Natural killer cell (primary cell): Measurements from ENCODE around the gene ERVV-1. TPM values are rescaled to one million over a fixed set of nuclear protein-coding genes. Genes with fewer than 3 reads are reported as not detected.

Experiments
- ATAC-seq, 3 donors: fragments of 150-1000 bp in 2 of 3; fragments of 200-7000 bp in 1 of 3; cut with Tn5 transposase; 1 replicate in 1 of 3; 2 replicates in 2 of 3; pipeline ENCODE4 v1.10.0; 2021; ENCODE audit warnings: mild to moderate bottlenecking in 2 of 3, moderate library complexity in 2 of 3
- DNase-seq, 2 donors: peaks; one replicate each; pipeline versions ENCODE4 v3.0.0 to v3.0.0-alpha.2; 2013 to 2021; ENCODE audit warnings: mixed read lengths in 1 of 2
- H3K27ac ChIP-seq: one replicate; pipeline ENCODE4 v1.5.1; 2013; ENCODE audit warnings: mild to moderate bottlenecking, low read length
- H3K27me3 ChIP-seq: one replicate; pipeline ENCODE4 v1.6.1; 2013; ENCODE audit warnings: low read length; ENCODE audit not compliant: control insufficient read depth, insufficient read depth
- H3K36me3 ChIP-seq: one replicate; pipeline ENCODE4 v1.6.1; 2013; ENCODE audit warnings: low read length; ENCODE audit not compliant: control insufficient read depth, insufficient read depth
- H3K4me1 ChIP-seq: one replicate; pipeline ENCODE4 v1.6.1; 2013; ENCODE audit warnings: low read length; ENCODE audit not compliant: control insufficient read depth, insufficient read depth
- H3K4me3 ChIP-seq: one replicate; pipeline ENCODE4 v1.5.1; 2013; ENCODE audit warnings: low read length
- H3K9me3 ChIP-seq: one replicate; pipeline ENCODE4 v1.6.1; 2013; ENCODE audit warnings: low read length; ENCODE audit not compliant: control insufficient read depth, insufficient read depth
- H3K27ac Mint-ChIP-seq, 2 donors: one replicate each; pipeline ENCODE4 v1.8.0; 2022; ENCODE audit warnings: mild to moderate bottlenecking in 2 of 2, mixed read lengths in 2 of 2, moderate library complexity in 1 of 2
- H3K27me3 Mint-ChIP-seq, 2 donors: one replicate each; pipeline ENCODE4 v1.8.0; 2022; ENCODE audit warnings: low read depth in 2 of 2, mixed read lengths in 2 of 2
- H3K36me3 Mint-ChIP-seq: one replicate; pipeline ENCODE4 v1.8.0; 2022; ENCODE audit warnings: mixed read lengths
- H3K4me1 Mint-ChIP-seq, 2 donors: one replicate each; pipeline ENCODE4 v1.8.0; 2022; ENCODE audit warnings: mixed read lengths in 2 of 2
- H3K4me3 Mint-ChIP-seq: one replicate; pipeline ENCODE4 v1.8.0; 2022; ENCODE audit warnings: mild to moderate bottlenecking, moderate library complexity, mixed read lengths
- H3K9me3 Mint-ChIP-seq, 2 donors: one replicate each; pipeline ENCODE4 v1.8.0; 2022; ENCODE audit warnings: mixed read lengths in 2 of 2
- CTCF ChIP-seq: fragments of 200-600 bp; IDR thresholded peaks from one replicate; pipeline ENCODE4 v1.8.0; 2022; ENCODE audit warnings: antibody characterized with exemption
- WGBS: methylation state at CpG from one replicate; pipeline ENCODE4 v1.1.7; 2013; ENCODE audit warnings: missing lambda C conversion rate; ENCODE audit not compliant: insufficient coverage; 5-methylcytosine and 5-hydroxymethylcytosine counted together
- intact Hi-C: fragments of 100-400 bp; cut with micrococcal nuclease; formaldehyde crosslinking; loops from one replicate; pipeline ENCODE4 v1.14.2; 2022
- total RNA-seq, 4 donors: library from RNA; stranded (reverse); fragments of 120-200 nt in 1 of 4; gene quantifications; one replicate each; pipeline versions ENCODE4 v1.2.3 to v1.2.4, GENCODE V29; 2013 to 2022

Gene ERVV-1
- total RNA-seq, 3 donors from 2014 or later (not counting 1 experiment from before 2014, with no cell fraction given): not detected

DNA sequence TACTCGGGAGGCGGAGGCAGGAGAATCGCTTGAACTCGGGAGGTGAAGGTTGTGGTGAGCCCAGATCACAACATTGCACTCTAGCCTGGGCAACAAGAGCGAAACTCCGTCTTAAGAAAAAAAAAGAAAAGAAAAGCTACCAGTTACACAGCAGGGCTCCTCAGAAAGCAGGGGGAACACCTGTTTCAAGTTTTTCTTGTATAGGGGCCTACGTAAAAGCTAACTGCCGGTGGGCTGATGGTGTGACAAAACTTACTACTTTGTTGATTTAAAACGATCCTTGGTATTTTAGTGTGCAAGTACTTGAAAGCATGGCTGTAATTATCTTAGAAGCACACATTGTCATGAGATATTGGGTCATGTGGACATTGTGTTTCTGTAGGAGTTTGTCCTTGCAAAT is 15.7 kb upstream of the ERVV-1 start:
- peaks cover 11 to 16% of the 10 kb centered on the region in 2 donors for H3K27me3 Mint-ChIP-seq
- Histone ChIP-seq H3K4me1 (peaks cover 10% of the 10 kb centered on the region), H3K4me3 (no peak overlapping the region), H3K36me3 (no peaks in the 10 kb centered on the region), H3K9me3 (no peaks in the 10 kb centered on the region), H3K27ac (no peak overlapping the region), H3K27me3 (peaks cover 3% of the 10 kb centered on the region)
- H3K36me3 Mint-ChIP-seq: no peaks in the 10 kb centered on the region
- H3K4me1 Mint-ChIP-seq: peaks cover 0 to 1% of the 10 kb centered on the region in 2 donors
- ATAC-seq (no peak), DNase-seq (no peak)
- intact Hi-C loops: no loop called here
- no peak overlapping the region for H3K27ac Mint-ChIP-seq
- TF ChIP-seq CTCF: no peak
- 83% methylated on average over 9 of the region's 9 CpGs for WGBS
- H3K4me3 Mint-ChIP-seq: no peak overlapping the region
- no peaks in the 10 kb centered on the region for H3K9me3 Mint-ChIP-seq

DNA sequence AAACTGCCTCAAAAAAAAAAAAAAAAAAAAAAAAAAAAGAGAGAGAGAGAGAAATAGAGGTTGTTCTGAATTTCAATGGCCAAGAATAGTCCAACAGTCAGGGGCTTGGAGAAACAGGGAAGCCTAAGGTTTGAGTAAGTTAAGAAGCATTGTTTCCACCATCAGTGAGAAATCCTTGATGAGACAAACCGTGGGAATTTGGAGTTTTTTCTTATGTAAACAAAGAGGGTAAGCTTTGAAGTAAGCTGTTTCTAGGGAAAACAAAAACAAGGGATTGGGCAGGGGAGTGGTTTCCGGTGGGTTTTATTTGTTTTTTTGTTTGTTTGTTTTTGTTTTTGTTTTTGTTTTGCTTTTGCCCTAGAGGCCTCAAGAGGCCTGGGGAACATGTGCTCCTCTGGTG is 11.2 kb upstream of the ERVV-1 start:
- no peak for TF ChIP-seq CTCF
- no peak overlapping the region for H3K4me3 Mint-ChIP-seq
- H3K27me3 Mint-ChIP-seq: peaks cover 5 to 16% of the 10 kb centered on the region in 2 donors
- peaks cover 3% of the 10 kb centered on the region for H3K27me3 ChIP-seq
- H3K4me1 ChIP-seq: no peaks in the 10 kb centered on the region
- no peak overlapping the region for H3K4me3 ChIP-seq
- WGBS: 69% methylated on average over 2 of the region's 2 CpGs
- no peaks in the 10 kb centered on the region for H3K36me3 ChIP-seq
- H3K9me3 ChIP-seq: no peaks in the 10 kb centered on the region
- no peak overlapping the region for H3K27ac Mint-ChIP-seq
- no peaks in the 10 kb centered on the region for H3K4me1 Mint-ChIP-seq
- H3K36me3 Mint-ChIP-seq: no peaks in the 10 kb centered on the region
- no peak overlapping the region for H3K27ac ChIP-seq
- no peaks in the 10 kb centered on the region for H3K9me3 Mint-ChIP-seq
- DNase-seq (no peak), ATAC-seq (no peak)
- intact Hi-C loops: no loop called here

DNA sequence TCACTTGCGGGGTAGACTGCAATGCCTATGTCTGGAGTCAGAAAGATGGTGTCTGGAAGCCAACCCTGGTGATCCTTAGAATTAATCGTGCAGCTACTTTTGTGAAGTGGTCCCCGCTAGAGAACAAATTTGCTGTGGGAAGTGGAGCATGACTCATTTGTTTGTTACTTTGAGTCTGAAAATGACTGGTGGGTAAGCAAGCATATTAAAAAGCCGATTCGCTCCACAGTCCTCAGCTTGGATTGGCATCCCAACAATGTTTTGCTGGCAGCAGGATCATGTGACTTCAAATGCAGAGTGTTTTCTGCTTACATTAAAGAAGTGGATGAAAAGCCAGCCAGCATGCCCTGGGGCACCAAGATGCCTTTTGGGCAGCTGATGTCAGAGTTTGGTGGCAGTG is 9.5 kb upstream of the ERVV-1 start:
- no peaks in the 10 kb centered on the region for H3K36me3 ChIP-seq
- Mint-ChIP-seq H3K36me3 (no peaks in the 10 kb centered on the region), H3K27ac (no peak overlapping the region), H3K4me3 (no peak overlapping the region), H3K9me3 (no peaks in the 10 kb centered on the region), H3K4me1 (no peaks in the 10 kb centered on the region), H3K27me3 (peaks cover 2 to 16% of the 10 kb centered on the region in 2 donors)
- no peaks in the 10 kb centered on the region for H3K27me3 ChIP-seq
- no peaks in the 10 kb centered on the region for H3K4me1 ChIP-seq
- DNase-seq (no peak), ATAC-seq (no peak)
- WGBS: 92% methylated on average over 5 of the region's 5 CpGs
- H3K9me3 ChIP-seq: no peaks in the 10 kb centered on the region
- TF ChIP-seq CTCF: no peak
- intact Hi-C loops: no loop called here
- H3K27ac ChIP-seq: no peak overlapping the region
- no peak overlapping the region for H3K4me3 ChIP-seq

DNA sequence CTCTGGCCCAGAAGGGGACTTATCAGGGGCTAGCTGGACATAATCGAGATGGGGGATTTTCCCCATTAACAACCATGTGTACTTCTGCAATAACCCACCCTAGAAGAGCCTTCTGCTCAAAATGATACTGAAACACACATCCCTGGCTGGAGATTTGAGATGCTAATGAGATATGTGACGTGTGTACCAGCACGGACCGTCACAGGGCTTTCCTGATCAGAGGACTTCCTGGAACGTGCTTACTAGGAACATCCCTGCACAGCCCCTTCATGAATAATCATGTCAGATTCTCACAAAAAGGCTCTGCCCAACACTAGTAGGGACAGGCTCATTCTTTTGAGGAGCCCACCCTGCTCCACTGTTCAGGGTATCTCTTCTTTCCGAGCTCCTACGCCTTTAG is 6.5 kb upstream of the ERVV-1 start:
- H3K27me3 Mint-ChIP-seq: peaks cover 0 to 13% of the 10 kb centered on the region in 2 donors
- 89% methylated on average over 6 of the region's 7 CpGs for WGBS
- H3K9me3 ChIP-seq: peaks cover 5% of the 10 kb centered on the region
- H3K9me3 Mint-ChIP-seq: no peaks in the 10 kb centered on the region
- H3K4me1 ChIP-seq: no peaks in the 10 kb centered on the region
- H3K4me3 ChIP-seq: no peak overlapping the region
- H3K27me3 ChIP-seq: no peaks in the 10 kb centered on the region
- DNase-seq (no peak), ATAC-seq (no peak)
- H3K36me3 Mint-ChIP-seq: no peaks in the 10 kb centered on the region
- H3K36me3 ChIP-seq: no peaks in the 10 kb centered on the region
- H3K4me1 Mint-ChIP-seq: no peaks in the 10 kb centered on the region
- H3K4me3 Mint-ChIP-seq: no peak overlapping the region
- TF ChIP-seq CTCF: no peak
- intact Hi-C loops: no loop called here
- H3K27ac ChIP-seq: no peak overlapping the region
- H3K27ac Mint-ChIP-seq: no peak overlapping the region
